Epithelial cell of proximal tubule (primary cell): Measurements from ENCODE around the gene GPR84. TPM values are rescaled to one million over a fixed set of nuclear protein-coding genes. Genes with fewer than 3 reads are reported as not detected.

Experiments
- DNase-seq: peaks from one replicate; pipeline ENCODE4 v3.0.0-alpha.2; 2011; ENCODE audit warnings: low read depth
- H3K4me3 ChIP-seq: 2 replicates; pipeline ENCODE4 v1.5.1; 2011; ENCODE audit warnings: low read depth, mild to moderate bottlenecking, low read length
- total RNA-seq: library from RNA; depleted of rRNA; stranded (reverse); fragments of >200 nt; gene quantifications from 2 replicates; pipeline ENCODE4 v1.2.3, GENCODE V29; 2015
- TF ChIP-seq, protein P1 (sequence below): conservative IDR thresholded peaks from 2 replicates; pipeline ENCODE4 v1.5.1; 2012; ENCODE audit warnings: low read depth, mild to moderate bottlenecking, low read length

The GPR84 gene
- not detected in 2 replicates for total RNA-seq

DNA sequence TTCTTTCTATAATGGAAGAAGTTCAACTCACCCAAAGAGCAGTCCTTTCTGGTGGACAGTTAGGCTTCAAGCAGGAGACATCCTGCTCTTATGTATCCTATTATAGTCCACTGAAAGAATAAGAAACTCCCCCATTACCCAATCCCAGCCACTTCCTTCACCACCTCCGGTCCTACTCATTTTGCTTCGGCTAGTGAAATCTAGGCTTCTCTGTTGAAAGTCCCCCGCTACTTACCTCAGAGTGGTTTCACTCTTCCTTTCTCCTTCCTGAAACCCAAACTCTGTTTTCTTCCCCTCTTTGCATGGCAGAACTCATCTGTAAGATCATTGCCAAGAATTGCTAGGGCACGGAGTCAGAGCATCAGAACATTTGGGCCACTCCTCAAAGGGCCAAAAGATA is at the start of gene GPR84:
Gene GPR84 (minus strand): TSS at position 74 of the 400 bp plus-strand sequence. CDS start 635 bp downstream, outside the sequence.
- DNase-seq, result no peak
- H3K4me3 ChIP-seq, result no peak within 1 kb of the TSS
- TF ChIP-seq, protein P1, sequence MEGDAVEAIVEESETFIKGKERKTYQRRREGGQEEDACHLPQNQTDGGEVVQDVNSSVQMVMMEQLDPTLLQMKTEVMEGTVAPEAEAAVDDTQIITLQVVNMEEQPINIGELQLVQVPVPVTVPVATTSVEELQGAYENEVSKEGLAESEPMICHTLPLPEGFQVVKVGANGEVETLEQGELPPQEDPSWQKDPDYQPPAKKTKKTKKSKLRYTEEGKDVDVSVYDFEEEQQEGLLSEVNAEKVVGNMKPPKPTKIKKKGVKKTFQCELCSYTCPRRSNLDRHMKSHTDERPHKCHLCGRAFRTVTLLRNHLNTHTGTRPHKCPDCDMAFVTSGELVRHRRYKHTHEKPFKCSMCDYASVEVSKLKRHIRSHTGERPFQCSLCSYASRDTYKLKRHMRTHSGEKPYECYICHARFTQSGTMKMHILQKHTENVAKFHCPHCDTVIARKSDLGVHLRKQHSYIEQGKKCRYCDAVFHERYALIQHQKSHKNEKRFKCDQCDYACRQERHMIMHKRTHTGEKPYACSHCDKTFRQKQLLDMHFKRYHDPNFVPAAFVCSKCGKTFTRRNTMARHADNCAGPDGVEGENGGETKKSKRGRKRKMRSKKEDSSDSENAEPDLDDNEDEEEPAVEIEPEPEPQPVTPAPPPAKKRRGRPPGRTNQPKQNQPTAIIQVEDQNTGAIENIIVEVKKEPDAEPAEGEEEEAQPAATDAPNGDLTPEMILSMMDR, result no peak

DNA sequence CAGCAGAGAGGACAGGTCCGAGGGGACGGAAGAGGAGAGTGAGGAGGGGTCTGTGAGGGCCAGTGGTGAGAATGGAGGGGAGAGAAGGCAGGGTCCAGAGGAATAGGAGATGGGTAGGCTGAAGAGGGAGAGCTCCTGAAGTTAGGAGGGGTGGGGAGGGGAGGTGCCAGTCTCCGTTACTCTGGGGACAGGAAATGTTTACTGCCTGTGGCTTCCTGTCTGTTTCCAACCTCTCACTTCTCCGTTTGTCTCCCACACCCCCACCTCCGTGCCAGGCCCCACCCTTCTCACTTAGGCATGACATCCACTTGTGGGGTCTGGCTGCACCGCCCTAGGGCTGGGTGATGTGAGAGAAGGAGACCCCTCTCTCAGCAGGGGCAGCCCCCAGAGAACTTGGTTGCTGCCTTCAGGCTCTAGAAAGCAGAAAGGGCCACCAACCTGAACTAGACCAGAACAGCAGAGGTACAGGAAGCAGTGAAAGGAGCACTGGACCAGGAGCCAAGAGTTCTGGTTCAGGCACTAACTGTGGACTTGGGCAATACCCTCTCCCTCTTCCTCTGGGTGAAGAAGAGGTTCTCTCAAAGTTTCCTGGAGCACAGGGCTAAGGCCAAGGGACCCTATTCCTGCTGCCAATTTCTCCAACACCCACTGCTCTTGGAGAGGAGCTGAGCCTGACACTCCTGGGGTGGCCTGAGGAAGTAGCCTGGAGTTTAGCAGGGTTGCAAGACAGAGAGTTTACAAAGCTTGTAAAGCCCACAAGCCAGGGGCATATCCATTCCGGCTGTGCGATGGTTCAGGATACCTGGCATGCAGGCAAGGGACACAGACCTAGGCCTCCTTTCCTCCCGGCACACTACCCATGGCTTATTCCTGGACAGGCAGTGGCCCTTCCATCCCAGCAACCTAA is 49.3 kb upstream of the GPR84 start:
- DNase-seq, result no peak
- H3K4me3 ChIP-seq, result no peak overlapping the region
- TF ChIP-seq, protein P1, result no peak

DNA sequence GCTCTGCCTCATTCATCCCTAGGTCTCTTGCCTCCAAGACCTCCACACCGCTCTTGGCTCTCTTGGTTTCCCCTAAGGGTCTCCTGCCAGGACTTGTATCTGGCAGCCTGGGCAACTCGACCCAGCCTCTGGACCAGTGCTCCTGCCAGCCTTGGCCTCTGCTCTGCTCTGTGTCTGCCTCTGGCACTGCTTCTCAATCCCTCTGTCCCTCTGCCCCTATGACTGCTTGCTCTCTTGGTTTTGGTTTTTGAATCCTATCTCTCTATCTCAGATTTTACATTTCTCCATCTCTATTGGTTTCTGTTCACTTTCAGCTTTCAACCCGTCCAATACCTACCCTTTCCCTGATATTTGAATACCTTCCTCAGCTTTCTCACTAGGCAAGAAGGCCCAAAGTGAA is 48.5 kb upstream of the GPR84 start:
- no peak overlapping the region for H3K4me3 ChIP-seq
- TF ChIP-seq, protein P1, result no peak
- DNase-seq, result no peak

DNA sequence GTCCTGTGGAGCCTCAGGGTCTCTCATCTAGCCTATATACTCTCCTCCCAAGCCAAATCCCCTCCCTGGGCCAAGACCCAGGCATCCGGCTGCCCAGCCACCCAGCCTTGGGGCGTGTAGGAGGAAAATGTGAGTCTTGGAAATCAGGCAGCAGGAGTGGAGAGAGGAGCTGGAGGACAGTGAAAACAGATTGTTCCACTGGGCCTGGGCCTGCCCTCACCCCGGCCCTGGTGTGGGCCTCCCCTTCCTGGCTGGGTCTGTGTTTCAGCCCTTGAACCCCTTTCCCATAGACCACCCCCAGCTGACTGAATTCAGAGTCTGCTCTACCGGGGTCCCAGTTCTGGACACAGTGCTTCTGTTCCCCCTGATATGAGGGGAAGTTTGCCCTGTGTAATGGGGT is 48.1 kb upstream of the GPR84 start:
- DNase-seq, result no peak
- no peak overlapping the region for H3K4me3 ChIP-seq
- TF ChIP-seq, protein P1, result no peak

DNA sequence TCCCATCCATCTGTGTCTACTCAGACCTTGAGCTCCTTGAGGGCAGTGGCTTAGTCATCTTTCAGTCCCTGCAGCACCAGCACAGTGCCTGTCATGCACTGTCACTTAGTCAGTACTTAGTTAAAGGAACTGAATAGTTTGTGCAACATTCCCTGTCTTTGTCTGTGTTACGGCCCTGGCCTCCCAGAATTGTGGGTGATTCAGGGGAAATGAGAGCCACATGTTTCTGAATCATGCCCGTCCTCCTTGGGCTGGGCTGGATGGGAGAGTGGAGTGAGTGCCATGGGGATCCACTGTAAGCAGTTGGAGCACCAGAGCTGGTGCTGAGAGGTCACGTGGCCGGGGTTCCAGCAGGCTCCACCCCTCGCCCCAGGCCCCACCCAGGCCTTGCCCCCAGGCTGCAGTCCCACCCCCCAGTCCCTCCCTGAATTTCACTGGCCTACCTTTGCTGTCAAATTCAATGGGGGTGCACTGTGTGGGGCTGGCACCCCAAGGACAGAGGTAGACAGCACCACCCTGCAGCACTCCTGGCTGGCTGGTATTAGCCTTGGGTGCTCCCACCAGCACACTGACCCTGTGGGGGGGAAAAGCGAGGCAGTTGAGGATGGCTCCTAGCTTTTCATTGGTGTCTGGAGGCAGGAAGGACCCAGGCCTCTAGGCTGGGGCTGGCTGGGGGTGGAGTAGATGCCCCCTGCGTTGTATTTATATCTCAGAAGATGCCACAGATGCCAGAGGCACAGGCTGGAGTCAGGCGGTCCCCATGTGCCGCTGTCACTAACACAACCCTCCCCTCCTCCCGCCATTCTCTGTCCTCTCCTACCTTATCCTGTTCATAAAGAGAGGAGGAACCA is 47.3 kb upstream of the GPR84 start:
- TF ChIP-seq, protein P1, result no peak

DNA sequence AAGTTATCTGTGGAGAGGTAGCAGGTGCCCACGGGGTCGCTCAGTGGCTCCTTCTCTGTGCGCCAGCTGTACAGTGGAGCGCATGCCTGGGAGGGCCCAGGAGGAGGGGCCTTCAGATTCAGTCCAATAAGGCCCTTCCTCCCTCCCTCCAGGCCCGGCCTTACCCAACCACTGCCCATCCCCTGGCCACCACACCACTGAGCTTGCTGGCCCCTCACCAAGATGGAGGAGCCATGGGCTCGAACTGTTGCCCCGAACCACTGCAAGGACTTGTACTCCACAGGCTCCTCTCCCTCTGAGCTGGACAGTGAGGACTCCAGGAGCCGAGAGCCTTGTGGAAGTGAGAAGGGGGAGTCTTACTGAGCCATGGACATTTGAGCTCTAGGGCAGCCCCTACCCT is 45.0 kb upstream of the GPR84 start:
- no peak for DNase-seq
- TF ChIP-seq, protein P1, result no peak
- no peak overlapping the region for H3K4me3 ChIP-seq

More for the DNA sequence above, 47.3 kb upstream of the GPR84 start:
- peak; percentile 86 for DNase-seq
- H3K4me3 ChIP-seq, result no peak overlapping the region
